AG04449 (cell line): ENCODE data around the gene ACOT13.
"Not testable (repeated sequence)": the region's sequence is repeated elsewhere in the genome, so short reads cannot be mapped to it uniquely, and the experiment has no call there.

ENCODE experiments used
- CTCF ChIA-PET: fragments of 350-600 bp; formaldehyde crosslinking; extraction: SDS; loops from one replicate; lab custom pipeline; 2021; ENCODE audit warnings: antibody characterized with exemption; lab: Yijun Ruan, JAX
- POLR2A ChIA-PET: fragments of 400-600, 350-600 bp; formaldehyde crosslinking; extraction: SDS; loops from one replicate; lab custom pipeline; 2020; ENCODE audit warnings: antibody characterized with exemption, inconsistent platforms; lab: Yijun Ruan, JAX
- DNase-seq: peaks from one replicate; pipeline ENCODE4 v3.0.0-alpha.2; 2010; ENCODE audit warnings: low read depth, low spot score
- H3K4me3 ChIP-seq: 2 replicates; pipeline ENCODE4 v1.5.1; 2011; ENCODE audit warnings: low read depth, mild to moderate bottlenecking, control low read depth, low read length
- CTCF ChIP-seq: IDR thresholded peaks from one replicate; pipeline ENCODE4 v1.5.1; 2011; ENCODE audit warnings: mild to moderate bottlenecking, moderate library complexity, low read length, control low read depth, inconsistent platforms; ENCODE audit not compliant: insufficient read depth; ENCODE audit errors: missing control alignments

ACOT13 gene

GRCh38 chr6:24658573-24659560 is 8.0 kb upstream of the ACOT13 start:
- no peak for TF ChIP-seq CTCF
- H3K4me3 ChIP-seq = no peak overlapping the region
- POLR2A ChIA-PET = no interaction called here
- CTCF ChIA-PET = interaction anchor here (1.1 to 1.6 kb wide), 2 partner anchors 7 to 75 kb away, joined by 4 to 5 read pairs; partner anchors contain the start of genes ACOT13 and TDP2
- peak; percentile 16 for DNase-seq

GRCh38 chr6:24659561-24659960 is 7.3 kb upstream of the ACOT13 start:
- CTCF ChIA-PET = interaction anchor here (1.1 kb wide), 1 partner anchor 76 kb away, joined by 4 read pairs; no protein-coding TSS in a partner anchor
- no peak for DNase-seq
- H3K4me3 ChIP-seq = no peak overlapping the region
- POLR2A ChIA-PET = no interaction called here
- TF ChIP-seq CTCF = no peak

GRCh38 chr6:24660105-24660504 is 6.8 kb upstream of the ACOT13 start:
- CTCF ChIA-PET = no interaction called here
- H3K4me3 ChIP-seq = no peak overlapping the region
- POLR2A ChIA-PET = no interaction called here
- no peak for DNase-seq
- no peak for TF ChIP-seq CTCF

GRCh38 chr6:24661759-24662158 is 5.1 kb upstream of the ACOT13 start:
- POLR2A ChIA-PET, DNase-seq, H3K4me3 ChIP-seq, CTCF ChIA-PET: not testable (repeated sequence)

GRCh38 chr6:24662236-24662635 is 4.6 kb upstream of the ACOT13 start:
- DNase-seq = no peak
- no peak overlapping the region for H3K4me3 ChIP-seq
- ChIA-PET POLR2A (no interaction called here), CTCF (no interaction called here)
- TF ChIP-seq CTCF = no peak

- no peak for DNase-seq
- CTCF ChIA-PET = no interaction called here
- POLR2A ChIA-PET = no interaction called here
These were observed 3.7 kb upstream of the ACOT13 start for GRCh38 chr6:24663189-24663588.

More at GRCh38 chr6:24663189-24663588, 3.7 kb upstream of the ACOT13 start:
- H3K4me3 ChIP-seq = no peak overlapping the region
- no peak for TF ChIP-seq CTCF
